MCF 10A (cell line): ENCODE measurements around the gene ZFYVE9. TPM values are rescaled to one million over a fixed set of nuclear protein-coding genes. Genes with fewer than 3 reads are reported as not detected.

Experiments
- BruUV-seq: library from RNA; stranded (reverse); fragments of 400-500 nt; replicated peaks from 2 replicates; lab custom pipeline; 2021; lab: Mats Ljungman, UMichigan
- CTCF ChIA-PET: fragments of 300-600 bp; sonication (Branson Sonifier 250); formaldehyde crosslinking; extraction: SDS; loops from one replicate; lab custom pipeline; 2021; ENCODE audit warnings: antibody characterized with exemption, inconsistent platforms; lab: Yijun Ruan, JAX
- POLR2A ChIA-PET: fragments of 300-600, 350-650 bp; sonication (Branson Sonifier 250); formaldehyde crosslinking; extraction: SDS; loops from one replicate; lab custom pipeline; 2020; ENCODE audit warnings: antibody characterized with exemption, inconsistent platforms; lab: Yijun Ruan, JAX
- DNase-seq: peaks from one replicate; pipeline ENCODE4 v3.0.0-alpha.2; 2018; ENCODE audit not compliant: unreplicated experiment
- H3K27ac Mint-ChIP-seq: one replicate; pipeline ENCODE4 v1.8.0; 2022; ENCODE audit warnings: mild to moderate bottlenecking, low read depth, mixed read lengths; ENCODE audit not compliant: unreplicated experiment
- H3K27me3 Mint-ChIP-seq: one replicate; pipeline ENCODE4 v1.8.0; 2022; ENCODE audit warnings: mixed read lengths; ENCODE audit not compliant: insufficient read depth, unreplicated experiment
- H3K36me3 Mint-ChIP-seq: one replicate; pipeline ENCODE4 v1.8.0; 2022; ENCODE audit warnings: mild to moderate bottlenecking, moderate library complexity, mixed read lengths; ENCODE audit not compliant: insufficient read depth, unreplicated experiment
- H3K4me1 Mint-ChIP-seq: one replicate; pipeline ENCODE4 v1.8.0; 2022; ENCODE audit warnings: mixed read lengths; ENCODE audit not compliant: insufficient read depth, unreplicated experiment
- H3K4me3 Mint-ChIP-seq: one replicate; pipeline ENCODE4 v1.8.0; 2022; ENCODE audit warnings: mild to moderate bottlenecking, moderate library complexity, mixed read lengths; ENCODE audit not compliant: unreplicated experiment
- H3K9me3 Mint-ChIP-seq: one replicate; pipeline ENCODE4 v1.8.0; 2022; ENCODE audit warnings: mixed read lengths; ENCODE audit not compliant: unreplicated experiment
- intact Hi-C: fragments of 100-400 bp; cut with micrococcal nuclease; formaldehyde crosslinking; loops from 2 replicates; pipeline ENCODE4 v1.14.1; 2022
- total RNA-seq: library from RNA; stranded (reverse); gene quantifications from 2 replicates; pipeline ENCODE4 v1.2.3, GENCODE V29; 2022
- TF ChIP-seq, protein P1 (sequence below): fragments of 200-600 bp; IDR thresholded peaks from one replicate; pipeline ENCODE4 v1.8.0; 2022; ENCODE audit warnings: antibody characterized with exemption, mild to moderate bottlenecking; ENCODE audit not compliant: unreplicated experiment

ZFYVE9 gene
- total RNA-seq, 1 experiment from 2014 or later, result 23.9 TPM

DNA sequence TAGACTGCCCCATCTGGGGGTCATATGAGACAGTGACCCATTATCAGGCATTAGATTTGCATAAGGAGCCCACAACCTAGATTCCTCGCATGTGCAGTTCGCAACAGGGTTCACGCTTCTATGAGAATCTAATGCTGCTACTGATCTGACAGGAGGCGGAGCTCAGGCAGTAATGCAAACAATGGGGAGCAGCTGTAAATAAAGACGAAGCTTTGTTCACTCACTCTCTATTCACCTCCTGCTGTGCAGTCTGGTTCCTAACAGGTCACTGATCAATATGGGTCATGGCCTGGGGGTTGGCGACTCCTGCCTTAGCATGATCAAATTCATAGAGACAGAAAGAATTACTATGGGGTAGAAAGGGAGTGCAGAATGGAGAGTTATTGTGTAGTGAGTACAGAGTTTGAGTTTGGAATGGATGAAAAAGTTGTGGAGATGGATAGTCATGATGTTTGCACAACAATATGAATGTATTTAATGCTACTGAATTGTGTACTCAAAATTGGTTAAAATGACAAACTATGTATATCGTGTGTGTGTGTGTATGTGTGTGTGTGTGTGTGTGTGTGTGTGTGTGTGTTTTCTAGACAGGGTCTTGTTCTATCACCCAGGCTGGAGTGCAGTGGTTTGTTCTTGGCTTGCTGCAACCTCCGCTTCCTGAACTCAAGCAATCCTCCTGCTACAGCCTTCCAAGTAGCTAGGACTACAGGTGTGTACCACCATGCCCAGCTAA is 43.6 kb upstream of the ZFYVE9 start:
- DNase-seq, result no peak
- TF ChIP-seq, protein P1, sequence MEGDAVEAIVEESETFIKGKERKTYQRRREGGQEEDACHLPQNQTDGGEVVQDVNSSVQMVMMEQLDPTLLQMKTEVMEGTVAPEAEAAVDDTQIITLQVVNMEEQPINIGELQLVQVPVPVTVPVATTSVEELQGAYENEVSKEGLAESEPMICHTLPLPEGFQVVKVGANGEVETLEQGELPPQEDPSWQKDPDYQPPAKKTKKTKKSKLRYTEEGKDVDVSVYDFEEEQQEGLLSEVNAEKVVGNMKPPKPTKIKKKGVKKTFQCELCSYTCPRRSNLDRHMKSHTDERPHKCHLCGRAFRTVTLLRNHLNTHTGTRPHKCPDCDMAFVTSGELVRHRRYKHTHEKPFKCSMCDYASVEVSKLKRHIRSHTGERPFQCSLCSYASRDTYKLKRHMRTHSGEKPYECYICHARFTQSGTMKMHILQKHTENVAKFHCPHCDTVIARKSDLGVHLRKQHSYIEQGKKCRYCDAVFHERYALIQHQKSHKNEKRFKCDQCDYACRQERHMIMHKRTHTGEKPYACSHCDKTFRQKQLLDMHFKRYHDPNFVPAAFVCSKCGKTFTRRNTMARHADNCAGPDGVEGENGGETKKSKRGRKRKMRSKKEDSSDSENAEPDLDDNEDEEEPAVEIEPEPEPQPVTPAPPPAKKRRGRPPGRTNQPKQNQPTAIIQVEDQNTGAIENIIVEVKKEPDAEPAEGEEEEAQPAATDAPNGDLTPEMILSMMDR, result no peak
- BruUV-seq, result no TSS peak
- intact Hi-C loops, result no loop called here
- Mint-ChIP-seq H3K36me3 (peaks cover 6% of the 10 kb centered on the region), H3K4me3 (no peak overlapping the region), H3K27me3 (no peaks in the 10 kb centered on the region), H3K4me1 (no peaks in the 10 kb centered on the region), H3K27ac (no peak overlapping the region), H3K9me3 (no peaks in the 10 kb centered on the region)
- POLR2A ChIA-PET, result no interaction called here
- CTCF ChIA-PET, result interaction anchor here (0.6 to 0.7 kb wide), 2 partner anchors 19 to 464 kb away, joined by 3 read pairs; no protein-coding TSS in a partner anchor

- ChIA-PET CTCF (no interaction called here), POLR2A (no interaction called here)
- BruUV-seq, result no TSS peak
- TF ChIP-seq, protein P1, result no peak
- H3K4me3 Mint-ChIP-seq, result no peak overlapping the region
- no peaks in the 10 kb centered on the region for H3K4me1 Mint-ChIP-seq
- no peak for DNase-seq
- H3K27ac Mint-ChIP-seq, result no peak overlapping the region
- intact Hi-C loops, result no loop called here
- H3K9me3 Mint-ChIP-seq, result no peaks in the 10 kb centered on the region
- no peaks in the 10 kb centered on the region for H3K36me3 Mint-ChIP-seq
- no peaks in the 10 kb centered on the region for H3K27me3 Mint-ChIP-seq
Observed at GRCh38 chr1:52102336-52103013, 39.4 kb upstream of the ZFYVE9 start.

DNA sequence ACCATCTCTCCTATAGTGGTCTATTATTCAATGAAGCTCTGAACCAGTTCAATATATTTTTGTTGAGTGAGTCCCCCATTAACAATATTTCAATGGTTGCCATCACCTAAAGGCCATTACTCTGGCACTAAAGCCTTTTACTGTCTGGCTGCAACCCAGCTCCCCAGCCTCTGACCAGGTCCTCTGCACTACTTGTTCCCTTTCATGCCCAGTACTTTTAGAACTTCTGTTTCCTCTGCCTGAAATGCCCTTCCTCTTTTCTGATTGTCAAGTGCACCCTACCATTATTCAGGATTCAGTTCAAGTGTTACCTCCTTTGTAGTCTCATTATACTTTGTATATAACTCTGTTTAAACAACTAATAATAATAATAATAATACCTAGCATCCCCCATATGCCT is 30.4 kb upstream of the ZFYVE9 start:
- H3K27ac Mint-ChIP-seq, result no peak overlapping the region
- CTCF ChIA-PET, result interaction anchor here (0.6 kb wide), 1 partner anchor 73 kb away, joined by 3 read pairs; no protein-coding TSS in a partner anchor

DNA sequence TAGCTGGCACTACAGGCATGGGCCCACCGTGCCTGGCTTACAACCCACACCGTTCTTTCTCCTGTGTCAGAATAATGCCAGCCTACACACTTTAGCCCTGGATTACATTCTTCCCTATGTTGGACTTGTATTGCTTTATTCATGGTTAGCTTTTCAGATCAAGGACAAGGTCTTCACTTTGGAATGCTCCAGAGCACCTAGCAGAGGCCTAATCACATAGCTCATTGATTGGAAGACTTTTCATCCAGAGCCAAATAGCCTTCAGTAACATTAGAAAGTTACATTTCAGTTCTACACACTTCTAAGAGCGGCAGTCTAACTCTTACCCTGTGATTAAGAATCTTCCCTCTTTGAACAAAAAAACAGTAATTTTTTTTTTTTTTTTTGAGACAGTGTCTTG is 29.4 kb upstream of the ZFYVE9 start:
- H3K4me1 Mint-ChIP-seq, result no peaks in the 10 kb centered on the region
- TF ChIP-seq, protein P1, result no peak
- no peak overlapping the region for H3K27ac Mint-ChIP-seq
- BruUV-seq, result no TSS peak
- DNase-seq, result no peak
- H3K36me3 Mint-ChIP-seq, result no peaks in the 10 kb centered on the region
- H3K9me3 Mint-ChIP-seq, result no peaks in the 10 kb centered on the region
- intact Hi-C loops, result no loop called here
- H3K4me3 Mint-ChIP-seq, result no peak overlapping the region
- no peaks in the 10 kb centered on the region for H3K27me3 Mint-ChIP-seq
- CTCF ChIA-PET, result interaction anchor here (1.0 kb wide), 1 partner anchor 184 kb away, joined by 3 read pairs; no protein-coding TSS in a partner anchor
- POLR2A ChIA-PET, result interaction anchor here (0.6 kb wide), 1 partner anchor 256 kb away, joined by 3 read pairs; no protein-coding TSS in a partner anchor

More for the DNA sequence above, 30.4 kb upstream of the ZFYVE9 start:
- TF ChIP-seq, protein P1, result no peak
- POLR2A ChIA-PET, result interaction anchor here (0.6 to 0.9 kb wide), 3 partner anchors 16 to 130 kb away, joined by 3 read pairs; no protein-coding TSS in a partner anchor
- Mint-ChIP-seq H3K9me3 (no peaks in the 10 kb centered on the region), H3K4me1 (no peaks in the 10 kb centered on the region), H3K27me3 (no peaks in the 10 kb centered on the region), H3K4me3 (no peak overlapping the region), H3K36me3 (no peaks in the 10 kb centered on the region)
- BruUV-seq, result no TSS peak
- no peak for DNase-seq
- intact Hi-C loops, result no loop called here
